IPS-15b (cell line): Measurements from ENCODE around the gene ADAM17.
"Not testable (repeated sequence)": the region's sequence is repeated elsewhere in the genome, so short reads cannot be mapped to it uniquely, and the experiment has no call there.

ENCODE experiments used
- H3K27me3 ChIP-seq: one replicate; pipeline ENCODE4 v1.6.1; 2013; ENCODE audit warnings: low read length; ENCODE audit not compliant: control insufficient read depth, insufficient read depth
- H3K36me3 ChIP-seq: one replicate; pipeline ENCODE4 v1.6.1; 2013; ENCODE audit warnings: low read length; ENCODE audit not compliant: control insufficient read depth, insufficient read depth
- H3K4me1 ChIP-seq: one replicate; pipeline ENCODE4 v1.6.1; 2013; ENCODE audit warnings: mild to moderate bottlenecking, low read length; ENCODE audit not compliant: control insufficient read depth, insufficient read depth
- H3K4me3 ChIP-seq: one replicate; pipeline ENCODE4 v1.5.1; 2013; ENCODE audit warnings: low read depth, low read length
- H3K9ac ChIP-seq: one replicate; pipeline ENCODE4 v1.6.1; 2013; ENCODE audit warnings: low read depth, mild to moderate bottlenecking, low read length
- H3K9me3 ChIP-seq: one replicate; pipeline ENCODE4 v1.6.1; 2013; ENCODE audit warnings: mild to moderate bottlenecking, low read length; ENCODE audit not compliant: control insufficient read depth, insufficient read depth

Gene ADAM17

DNA sequence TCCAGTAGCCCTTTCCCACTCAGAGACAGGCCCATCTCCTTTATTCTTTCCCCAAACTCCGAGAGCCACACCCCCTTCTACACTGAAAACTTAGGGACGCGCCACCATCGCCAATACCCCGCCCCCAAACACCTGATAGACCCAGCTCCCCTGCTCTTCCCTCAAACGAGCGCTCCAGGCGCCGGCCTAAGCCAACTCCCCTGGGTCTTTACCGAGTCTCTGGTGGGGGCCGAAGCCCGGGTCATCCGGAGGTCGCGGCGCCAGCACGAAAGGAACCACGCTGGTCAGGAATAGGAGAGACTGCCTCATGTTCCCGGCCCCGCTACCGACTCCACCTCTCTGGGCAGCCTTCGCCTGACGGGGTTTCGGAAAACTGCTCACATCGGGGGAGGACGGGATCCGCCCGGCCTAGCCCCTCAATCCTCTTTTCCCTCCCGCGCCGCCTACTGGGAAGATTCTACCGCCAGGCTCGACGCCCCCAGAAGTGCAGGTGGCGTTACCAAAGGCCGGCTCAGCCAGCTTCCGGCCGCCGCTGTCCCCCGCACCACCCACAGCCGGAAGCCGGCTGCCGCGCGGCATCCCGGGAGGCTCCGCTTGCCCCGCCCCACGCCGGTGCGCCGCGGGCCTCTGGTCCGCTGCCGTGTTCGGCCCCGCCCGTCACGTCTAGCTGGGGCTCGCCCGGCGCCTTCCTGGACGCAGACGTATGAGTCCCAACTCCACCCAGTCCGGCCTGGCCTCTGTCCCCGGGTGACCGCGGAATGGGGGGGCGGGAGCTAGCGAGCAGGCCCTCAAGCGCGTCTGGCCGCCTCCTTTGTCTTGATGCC lies at the start of gene ADAM17:
Gene ADAM17 (minus strand): TSS at position 534 of the 824 bp plus-strand sequence. CDS start 225 bp downstream, at position 309.
- peak within 1 kb of the TSS; percentile 95 for H3K9ac ChIP-seq

GRCh38 chr2:9602412-9602811 lies 46.8 kb upstream of the ADAM17 start:
- Histone ChIP-seq H3K4me3 (no peak overlapping the region), H3K36me3 (no peaks in the 10 kb centered on the region), H3K27me3 (no peaks in the 10 kb centered on the region), H3K9me3 (no peaks in the 10 kb centered on the region), H3K9ac (no peak overlapping the region), H3K4me1 (no peaks in the 10 kb centered on the region)

More for the DNA sequence above, at the start of gene ADAM17:
- Histone ChIP-seq H3K27me3 (no peaks in the 10 kb centered on the region), H3K4me1 (peaks cover 7% of the 10 kb centered on the region), H3K9me3 (no peaks in the 10 kb centered on the region), H3K4me3 (peak within 1 kb of the TSS; percentile 89), H3K36me3 (no peaks in the 10 kb centered on the region)

DNA sequence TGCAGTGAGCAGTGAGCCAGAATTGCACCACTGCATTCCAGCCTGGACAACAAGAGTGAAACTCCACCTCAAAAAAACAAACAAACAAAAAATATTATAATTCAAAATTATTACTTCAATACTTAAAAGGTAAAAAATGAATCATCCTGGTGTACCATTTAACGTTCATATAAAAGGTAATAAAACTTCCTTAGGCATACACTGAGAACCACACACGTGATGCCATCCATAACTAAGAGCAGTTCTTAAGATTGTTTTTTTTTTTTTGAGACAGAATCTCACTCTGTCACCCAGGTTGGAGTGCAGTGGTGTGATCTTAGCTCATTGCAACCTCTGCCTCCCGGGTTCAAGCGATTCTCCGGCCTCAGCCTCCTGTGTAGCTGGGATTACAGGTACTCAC lies 45.8 kb upstream of the ADAM17 start:
- Histone ChIP-seq H3K27me3 (no peaks in the 10 kb centered on the region), H3K36me3 (no peaks in the 10 kb centered on the region), H3K9ac (no peak overlapping the region), H3K4me3 (no peak overlapping the region), H3K4me1 (no peaks in the 10 kb centered on the region), H3K9me3 (no peaks in the 10 kb centered on the region)

GRCh38 chr2:9599430-9599829 lies 43.8 kb upstream of the ADAM17 start:
- Histone ChIP-seq H3K4me3 (no peak overlapping the region), H3K36me3 (no peaks in the 10 kb centered on the region), H3K9ac (no peak overlapping the region), H3K4me1 (no peaks in the 10 kb centered on the region), H3K27me3 (no peaks in the 10 kb centered on the region), H3K9me3 (no peaks in the 10 kb centered on the region)

GRCh38 chr2:9596621-9597311 lies 41.1 kb upstream of the ADAM17 start:
- H3K27me3 ChIP-seq = no peaks in the 10 kb centered on the region
- H3K9ac ChIP-seq = no peak overlapping the region
- H3K4me3 ChIP-seq = no peak overlapping the region
- no peaks in the 10 kb centered on the region for H3K4me1 ChIP-seq
- H3K36me3 ChIP-seq = no peaks in the 10 kb centered on the region
- no peaks in the 10 kb centered on the region for H3K9me3 ChIP-seq

- Histone ChIP-seq H3K9me3 (no peaks in the 10 kb centered on the region), H3K9ac (no peak overlapping the region), H3K27me3 (no peaks in the 10 kb centered on the region), H3K4me1 (no peaks in the 10 kb centered on the region), H3K36me3 (no peaks in the 10 kb centered on the region), H3K4me3 (no peak overlapping the region)
Measured at GRCh38 chr2:9595746-9596145, 40.1 kb upstream of the ADAM17 start.

- H3K27me3 ChIP-seq, H3K9ac ChIP-seq, H3K4me3 ChIP-seq, H3K9me3 ChIP-seq, H3K36me3 ChIP-seq, H3K4me1 ChIP-seq: not testable (repeated sequence)
Measured at GRCh38 chr2:9595256-9595655, 39.6 kb upstream of the ADAM17 start.

DNA sequence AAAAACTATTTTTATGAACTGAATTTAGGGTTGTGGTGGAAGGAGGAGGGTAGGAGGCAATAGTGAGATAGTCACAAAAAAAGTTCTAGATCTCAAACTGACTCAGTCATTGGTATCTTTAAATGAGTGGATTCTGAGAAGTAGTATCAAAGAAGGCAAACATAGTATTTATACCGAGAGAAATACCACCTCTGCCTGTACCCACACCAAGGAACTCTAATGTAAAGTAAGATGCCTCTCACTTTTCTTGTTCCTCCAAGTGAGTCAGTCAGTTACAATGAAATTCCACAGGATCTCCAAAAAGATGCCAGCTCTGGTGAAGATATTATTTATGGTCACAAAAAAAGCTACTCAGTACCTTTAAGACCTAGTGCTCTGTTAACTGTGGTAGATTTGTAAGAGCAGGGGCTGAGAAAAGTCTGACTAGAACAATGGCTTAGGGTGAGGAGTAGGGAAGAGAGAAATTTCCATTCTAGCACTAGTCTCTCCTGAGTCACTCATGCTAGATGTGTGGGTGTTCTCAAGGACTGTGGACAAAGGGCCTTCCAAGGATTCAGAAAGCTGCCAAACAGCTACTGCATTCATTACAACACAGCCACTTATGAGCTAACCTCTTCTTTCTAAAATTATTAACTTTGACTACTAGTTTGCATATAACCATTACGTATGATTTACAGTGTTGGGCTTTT lies 38.9 kb upstream of the ADAM17 start:
- Histone ChIP-seq H3K9ac (no peak overlapping the region), H3K4me3 (no peak overlapping the region), H3K4me1 (no peaks in the 10 kb centered on the region), H3K9me3 (no peaks in the 10 kb centered on the region), H3K27me3 (no peaks in the 10 kb centered on the region), H3K36me3 (no peaks in the 10 kb centered on the region)

GRCh38 chr2:9593925-9594324 lies 38.3 kb upstream of the ADAM17 start:
- Histone ChIP-seq H3K9ac (no peak overlapping the region), H3K27me3 (no peaks in the 10 kb centered on the region), H3K4me3 (no peak overlapping the region), H3K9me3 (no peaks in the 10 kb centered on the region), H3K4me1 (no peaks in the 10 kb centered on the region), H3K36me3 (no peaks in the 10 kb centered on the region)

- Histone ChIP-seq H3K4me1 (no peaks in the 10 kb centered on the region), H3K4me3 (no peak overlapping the region), H3K9ac (no peak overlapping the region), H3K36me3 (no peaks in the 10 kb centered on the region), H3K27me3 (no peaks in the 10 kb centered on the region), H3K9me3 (no peaks in the 10 kb centered on the region)
Measured at GRCh38 chr2:9592699-9593098, 37.1 kb upstream of the ADAM17 start.

- Histone ChIP-seq H3K36me3 (peaks cover under 1% of the 10 kb centered on the region), H3K9me3 (no peaks in the 10 kb centered on the region), H3K4me1 (no peaks in the 10 kb centered on the region), H3K4me3 (no peak overlapping the region), H3K9ac (no peak overlapping the region), H3K27me3 (no peaks in the 10 kb centered on the region)
Measured at GRCh38 chr2:9590641-9591040, 35.0 kb upstream of the ADAM17 start.
